Breast epithelium (tissue), 4 donors: Measurements from ENCODE around the gene DTX2. TPM values are rescaled to one million over a fixed set of nuclear protein-coding genes. Genes with fewer than 3 reads are reported as not detected.
"Not testable (repeated sequence)": the region's sequence is repeated elsewhere in the genome, so short reads cannot be mapped to it uniquely, and the experiment has no call there.

Experiments used
- DNase-seq, 2 donors: peaks; one replicate each; pipeline ENCODE4 v3.0.0-alpha.2; 2019; ENCODE audit warnings: low spot score in 2 of 2
- H3K27ac ChIP-seq, 2 donors: fragments of 200-600 bp; sonication (generic) in 1 of 2; one replicate each; pipeline ENCODE4 v1.5.1; 2016 to 2019; ENCODE audit warnings: mild to moderate bottlenecking in 1 of 2
- H3K27me3 ChIP-seq, 2 donors: fragments of 200-600 bp; sonication (generic) in 1 of 2; one replicate each; pipeline versions ENCODE4 v1.5.1 to v1.6.0; 2017 to 2019; ENCODE audit warnings: control low read depth in 1 of 2, mild to moderate bottlenecking in 1 of 2
- H3K36me3 ChIP-seq: fragments of 200-600 bp; one replicate; pipeline ENCODE4 v1.5.1; 2019
- H3K4me1 ChIP-seq, 2 donors: fragments of 200-600 bp; sonication (generic); one replicate each; pipeline ENCODE4 v1.5.1; 2016 to 2019; ENCODE audit warnings: control low read depth in 1 of 2
- H3K4me3 ChIP-seq, 3 donors: fragments of 200-600 bp; sonication (generic); 1 replicate in 2 of 3; 2 replicates in 1 of 3; pipeline ENCODE4 v1.5.1; 2016 to 2019; ENCODE audit warnings: mild to moderate bottlenecking in 3 of 3, moderate library complexity in 2 of 3
- H3K9me3 ChIP-seq, 2 donors: fragments of 200-600 bp; sonication (generic) in 1 of 2; one replicate each; pipeline ENCODE4 v1.5.1; 2016 to 2019; ENCODE audit warnings: control low read depth in 1 of 2
- intact Hi-C: fragments of 100-400 bp; cut with DNase I; formaldehyde crosslinking; loops from one replicate; pipeline ENCODE4 v1.15.1; 2023; ENCODE audit warnings: low total_unique reads
- total RNA-seq, 3 donors: library from RNA; depleted of rRNA; stranded (reverse); fragments of >200 nt; gene quantifications; one replicate each; pipeline ENCODE4 v1.1.0, GENCODE V29; 2016

DTX2 gene
- total RNA-seq, 3 donors from 2014 or later, result 17.6 to 30.5 (median 21.7) TPM

- H3K36me3 ChIP-seq, DNase-seq, H3K9me3 ChIP-seq, intact Hi-C loops, H3K4me3 ChIP-seq, H3K4me1 ChIP-seq, H3K27me3 ChIP-seq, H3K27ac ChIP-seq: not testable (repeated sequence)
Observed at GRCh38 chr7:76479628-76480027, 18.1 kb downstream of the DTX2 start.

DNA sequence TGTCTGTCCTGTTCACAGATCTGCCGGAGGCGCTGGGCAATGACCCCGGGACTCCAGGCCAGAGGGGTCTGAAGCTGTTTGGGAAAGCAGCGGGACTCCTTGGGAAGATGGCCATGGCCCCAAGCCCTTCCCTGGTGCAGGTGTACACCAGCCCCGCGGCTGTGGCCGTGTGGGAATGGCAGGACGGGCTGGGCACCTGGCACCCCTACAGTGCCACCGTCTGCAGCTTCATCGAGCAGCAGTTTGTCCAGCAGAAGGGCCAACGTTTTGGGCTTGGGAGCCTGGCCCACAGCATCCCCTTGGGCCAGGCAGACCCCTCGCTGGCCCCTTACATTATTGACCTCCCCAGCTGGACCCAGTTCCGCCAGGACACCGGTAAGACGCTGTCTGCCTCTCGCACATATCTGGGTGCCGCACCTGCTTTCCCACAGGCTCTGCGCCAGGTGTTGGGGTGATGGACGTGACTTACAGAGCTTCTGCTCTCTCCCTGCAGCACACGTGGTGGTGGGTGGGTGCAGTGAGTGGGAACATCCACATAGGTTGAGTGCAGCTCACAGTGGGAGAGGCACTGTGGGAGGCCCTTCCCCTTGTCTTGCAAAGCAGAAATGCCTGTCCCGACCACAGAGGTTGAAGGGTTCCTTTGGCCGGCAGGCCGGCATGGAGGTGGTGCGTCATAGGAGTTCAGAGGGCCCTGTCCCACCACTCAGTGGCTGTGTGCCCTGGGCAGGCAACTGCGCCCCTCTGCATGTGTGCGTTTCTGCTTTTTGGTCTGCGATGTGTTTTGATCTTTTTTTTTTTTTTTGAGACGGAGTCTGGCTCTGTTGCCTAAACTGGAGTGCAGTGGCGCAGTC, 19.1 kb downstream of the DTX2 start:
- H3K27ac ChIP-seq, H3K9me3 ChIP-seq, H3K4me1 ChIP-seq, DNase-seq, H3K27me3 ChIP-seq, H3K36me3 ChIP-seq, H3K4me3 ChIP-seq, intact Hi-C loops: not testable (repeated sequence)

DNA sequence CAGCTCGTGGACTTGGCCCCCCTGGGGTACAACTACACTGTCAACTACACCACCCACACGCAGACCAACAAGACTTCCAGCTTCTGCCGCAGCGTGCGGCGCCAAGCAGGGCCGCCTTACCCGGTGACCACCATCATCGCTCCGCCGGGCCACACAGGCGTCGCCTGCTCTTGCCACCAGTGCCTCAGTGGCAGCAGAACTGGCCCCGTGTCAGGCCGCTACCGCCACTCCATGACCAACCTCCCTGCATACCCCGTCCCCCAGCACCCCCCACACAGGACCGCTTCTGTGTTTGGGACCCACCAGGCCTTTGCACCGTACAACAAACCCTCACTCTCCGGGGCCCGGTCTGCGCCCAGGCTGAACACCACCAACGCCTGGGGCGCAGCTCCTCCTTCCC, 21.2 kb downstream of the DTX2 start:
- DNase-seq, H3K9me3 ChIP-seq, intact Hi-C loops, H3K4me1 ChIP-seq, H3K4me3 ChIP-seq, H3K36me3 ChIP-seq, H3K27me3 ChIP-seq, H3K27ac ChIP-seq: not testable (repeated sequence)

GRCh38 chr7:76483081-76483480, 21.6 kb downstream of the DTX2 start:
- H3K4me3 ChIP-seq, H3K9me3 ChIP-seq, H3K27ac ChIP-seq, DNase-seq, H3K4me1 ChIP-seq, H3K27me3 ChIP-seq, intact Hi-C loops, H3K36me3 ChIP-seq: not testable (repeated sequence)

DNA sequence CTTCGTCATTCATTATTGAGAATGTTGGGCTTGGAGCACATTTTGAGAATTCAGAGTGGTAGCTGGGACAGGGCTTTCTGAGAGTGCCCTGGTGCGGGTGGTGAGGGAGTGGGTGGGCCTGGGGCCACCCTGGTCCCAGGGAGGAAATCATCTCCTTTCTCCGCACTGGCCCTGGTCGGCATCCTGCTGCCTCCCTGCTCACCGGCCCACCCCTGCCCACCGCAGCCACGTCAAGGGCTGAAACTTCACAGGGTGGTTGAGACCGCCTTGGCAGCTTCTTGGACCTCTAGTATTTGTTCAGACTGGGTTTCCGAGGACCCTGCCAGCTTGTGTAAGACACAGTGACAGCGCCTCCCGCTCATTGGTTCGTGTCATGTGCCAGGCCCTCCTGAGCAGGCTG, 22.9 kb downstream of the DTX2 start:
- intact Hi-C loops, H3K4me1 ChIP-seq, DNase-seq, H3K4me3 ChIP-seq, H3K36me3 ChIP-seq, H3K27me3 ChIP-seq, H3K9me3 ChIP-seq, H3K27ac ChIP-seq: not testable (repeated sequence)

DNA sequence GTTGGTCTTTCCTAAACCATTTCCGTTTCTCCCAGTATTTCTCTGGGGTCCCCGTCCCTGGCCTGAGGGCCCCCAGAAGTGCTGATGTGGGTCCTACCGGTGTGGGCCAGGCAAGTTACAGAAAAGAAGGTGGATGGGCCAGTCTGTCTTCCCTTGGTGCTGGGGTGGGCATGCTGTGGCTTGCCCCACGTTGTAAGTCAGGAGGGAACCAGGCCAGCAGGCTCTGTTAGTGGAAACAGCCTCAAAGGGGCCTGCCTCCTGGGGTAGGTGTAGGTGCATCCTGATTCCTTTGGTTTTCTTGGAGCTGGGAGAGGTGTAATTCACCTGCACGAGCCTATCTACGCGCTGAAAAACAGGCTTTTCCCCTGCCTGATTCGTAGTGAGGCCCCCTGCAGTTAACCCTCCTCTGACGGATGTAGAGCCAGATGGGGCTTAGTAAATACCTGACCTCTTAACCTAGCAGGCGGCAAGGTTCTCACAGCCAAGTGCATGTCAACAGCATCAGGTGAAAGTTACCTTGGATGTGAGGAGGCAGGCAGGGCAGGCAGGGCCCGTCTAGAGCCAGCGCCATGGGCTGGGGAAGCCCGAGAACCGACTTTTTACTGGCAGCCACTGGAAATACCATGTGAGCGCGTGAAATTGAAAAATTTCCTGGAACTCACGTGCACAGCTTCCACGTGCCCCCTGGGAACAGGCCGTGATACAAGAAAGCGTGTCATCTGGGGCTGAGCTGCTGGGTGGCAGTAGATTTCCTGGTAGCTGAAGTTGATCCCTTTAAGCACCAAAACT, 24.5 kb downstream of the DTX2 start:
- H3K4me1 ChIP-seq, intact Hi-C loops, H3K36me3 ChIP-seq, DNase-seq, H3K4me3 ChIP-seq, H3K9me3 ChIP-seq, H3K27me3 ChIP-seq, H3K27ac ChIP-seq: not testable (repeated sequence)

DNA sequence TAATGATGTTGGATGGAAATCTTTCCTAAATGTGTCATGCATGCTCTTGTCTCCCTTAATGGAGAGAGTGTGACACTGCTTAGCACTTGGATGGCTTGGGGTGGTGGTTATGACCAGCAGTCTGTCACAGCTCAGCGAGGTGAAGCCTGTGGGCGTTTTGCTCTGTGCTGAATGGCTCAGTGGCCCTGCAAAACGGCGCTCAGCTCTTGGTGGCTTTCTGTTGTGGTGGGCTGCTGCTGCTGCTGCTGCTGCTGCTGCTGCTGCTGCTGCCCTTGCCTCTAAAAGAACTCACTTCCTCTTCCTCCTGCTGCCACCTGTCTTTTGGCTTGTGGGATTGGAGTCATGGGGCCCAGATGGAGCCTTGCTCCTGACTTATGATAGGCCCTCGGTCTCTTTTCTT, 25.1 kb downstream of the DTX2 start:
- intact Hi-C loops, H3K9me3 ChIP-seq, H3K27me3 ChIP-seq, H3K4me3 ChIP-seq, H3K27ac ChIP-seq, DNase-seq, H3K36me3 ChIP-seq, H3K4me1 ChIP-seq: not testable (repeated sequence)

DNA sequence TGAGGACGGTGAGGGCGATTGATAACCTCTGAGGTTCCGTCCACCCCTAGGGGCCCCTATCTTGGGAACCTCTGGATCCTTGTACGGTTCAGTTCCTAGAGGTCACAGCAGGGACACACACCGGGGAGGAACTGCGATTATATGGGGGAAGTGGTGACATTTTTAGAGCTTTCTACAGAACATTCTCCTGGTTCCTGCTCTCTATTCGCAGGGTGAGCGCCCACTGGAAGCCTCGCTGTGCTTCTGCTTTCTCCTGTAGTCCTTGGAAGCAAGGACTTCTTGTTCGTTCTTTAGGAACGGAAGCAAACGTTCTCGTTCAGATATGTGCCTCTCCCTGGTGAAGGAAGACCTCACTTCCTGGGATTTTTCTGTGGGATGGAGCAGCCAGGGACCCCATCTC, 26.5 kb downstream of the DTX2 start:
- H3K27ac ChIP-seq, H3K27me3 ChIP-seq, H3K4me1 ChIP-seq, DNase-seq, H3K36me3 ChIP-seq, H3K9me3 ChIP-seq, H3K4me3 ChIP-seq, intact Hi-C loops: not testable (repeated sequence)

- DNase-seq, H3K4me3 ChIP-seq, H3K9me3 ChIP-seq, H3K36me3 ChIP-seq, intact Hi-C loops, H3K4me1 ChIP-seq, H3K27ac ChIP-seq, H3K27me3 ChIP-seq: not testable (repeated sequence)
Observed at GRCh38 chr7:76492139-76492538, 30.6 kb downstream of the DTX2 start.

DNA sequence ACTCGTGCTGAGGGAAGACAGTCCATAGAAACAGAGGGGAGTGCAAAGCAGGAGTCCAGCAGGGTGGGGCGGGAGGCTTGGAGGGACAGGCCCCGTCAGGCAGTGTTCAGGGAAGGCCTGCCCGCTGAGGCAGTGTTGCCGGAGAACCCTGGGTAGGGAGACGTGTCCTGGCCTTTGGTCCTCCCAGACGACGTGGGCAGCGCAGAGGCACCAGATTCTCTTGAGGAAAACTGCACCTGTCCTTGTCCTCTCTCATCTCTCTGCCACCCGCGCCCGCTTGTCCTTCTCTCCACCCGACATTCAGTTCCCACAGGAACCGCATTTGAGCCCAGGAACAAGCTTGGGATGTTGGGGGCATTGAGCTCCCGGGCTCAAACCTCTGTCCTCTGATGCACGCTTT, 34.2 kb downstream of the DTX2 start:
- intact Hi-C loops, H3K36me3 ChIP-seq, DNase-seq: not testable (repeated sequence)

DNA sequence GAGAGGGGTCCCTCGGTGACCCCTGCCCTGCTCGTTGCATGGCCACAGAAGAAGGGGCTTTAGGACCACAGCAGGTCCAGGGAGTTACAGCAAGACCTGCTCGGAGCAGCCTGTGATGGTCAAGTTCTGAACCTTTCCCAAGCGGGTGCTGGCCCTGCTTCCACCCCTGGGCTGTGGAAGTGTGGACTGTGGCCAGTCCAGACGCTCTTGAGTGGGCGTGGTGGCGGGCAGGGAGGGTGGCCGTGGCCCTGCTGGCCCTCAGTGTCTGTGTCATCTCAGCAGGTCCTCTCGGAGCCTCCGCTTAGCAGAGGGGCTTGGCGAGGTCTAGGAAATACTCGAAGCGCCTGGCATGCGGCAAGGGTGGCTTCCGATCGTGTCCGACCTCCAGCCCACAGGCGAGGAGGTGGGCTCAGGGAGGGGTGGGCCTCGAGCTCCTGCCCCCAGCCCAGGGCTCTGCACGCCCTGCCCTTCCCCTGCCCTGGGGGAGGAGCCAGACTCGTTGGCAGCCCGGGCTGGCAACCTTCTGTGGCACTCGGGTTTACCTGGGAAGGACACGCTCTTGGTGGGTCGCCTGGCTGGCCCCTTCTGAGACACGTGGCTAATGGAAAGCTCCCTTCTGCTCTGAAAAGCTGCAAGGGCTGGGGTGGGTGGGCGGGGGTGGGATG, 36.5 kb downstream of the DTX2 start:
- H3K27ac ChIP-seq, H3K4me3 ChIP-seq, H3K27me3 ChIP-seq, H3K4me1 ChIP-seq, H3K9me3 ChIP-seq, intact Hi-C loops, DNase-seq, H3K36me3 ChIP-seq: not testable (repeated sequence)

More for the DNA sequence above, 34.2 kb downstream of the DTX2 start:
- not testable (repeated sequence) for H3K4me1 ChIP-seq, H3K27ac ChIP-seq, H3K4me3 ChIP-seq, H3K9me3 ChIP-seq, H3K27me3 ChIP-seq

GRCh38 chr7:76498583-76499200, 37.2 kb downstream of the DTX2 start:
- H3K27ac ChIP-seq, H3K4me1 ChIP-seq, H3K27me3 ChIP-seq, H3K9me3 ChIP-seq, DNase-seq, intact Hi-C loops, H3K36me3 ChIP-seq, H3K4me3 ChIP-seq: not testable (repeated sequence)
